Stimulated activated CD8-positive, alpha-beta memory T cell treated with anti-CD3 and anti-CD28 coated beads, Interleukin-4, amount 100 ng/mL, for 1 hour (primary cell): ENCODE data around the gene PRDM16.
"Not testable (repeated sequence)": the region's sequence is repeated elsewhere in the genome, so short reads cannot be mapped to it uniquely, and the experiment has no call there.

Source experiments
- DNase-seq, 2 donors: peaks; one replicate each; pipeline ENCODE4 v3.0.0-alpha.2; 2020; ENCODE audit warnings: low read depth in 2 of 2, low spot score in 1 of 2

PRDM16 gene

GRCh38 chr1:3238703-3239278 lies 169.8 kb downstream of the PRDM16 start:
- DNase-seq = no peak

DNA sequence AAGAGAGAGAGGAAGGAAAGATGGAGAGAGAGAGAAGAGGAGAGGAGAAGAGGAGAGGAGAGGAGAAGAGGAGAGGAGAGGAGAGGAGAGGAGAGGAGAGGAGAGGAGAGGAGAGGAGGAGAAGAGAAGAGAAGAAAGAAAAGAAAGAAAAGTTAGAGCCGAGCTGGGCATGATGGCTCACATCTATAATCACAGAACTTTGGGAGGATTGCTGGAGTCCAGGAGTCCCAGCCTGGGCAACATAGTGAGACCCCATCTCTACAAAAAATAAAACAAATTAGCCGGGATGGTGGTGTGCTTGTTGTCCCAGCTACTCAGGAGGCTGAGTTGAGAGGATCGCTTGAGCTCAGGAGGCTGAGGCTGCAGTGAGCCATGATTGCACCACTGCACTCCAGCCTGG lies 171.0 kb downstream of the PRDM16 start:
- not testable (repeated sequence) for DNase-seq

DNA sequence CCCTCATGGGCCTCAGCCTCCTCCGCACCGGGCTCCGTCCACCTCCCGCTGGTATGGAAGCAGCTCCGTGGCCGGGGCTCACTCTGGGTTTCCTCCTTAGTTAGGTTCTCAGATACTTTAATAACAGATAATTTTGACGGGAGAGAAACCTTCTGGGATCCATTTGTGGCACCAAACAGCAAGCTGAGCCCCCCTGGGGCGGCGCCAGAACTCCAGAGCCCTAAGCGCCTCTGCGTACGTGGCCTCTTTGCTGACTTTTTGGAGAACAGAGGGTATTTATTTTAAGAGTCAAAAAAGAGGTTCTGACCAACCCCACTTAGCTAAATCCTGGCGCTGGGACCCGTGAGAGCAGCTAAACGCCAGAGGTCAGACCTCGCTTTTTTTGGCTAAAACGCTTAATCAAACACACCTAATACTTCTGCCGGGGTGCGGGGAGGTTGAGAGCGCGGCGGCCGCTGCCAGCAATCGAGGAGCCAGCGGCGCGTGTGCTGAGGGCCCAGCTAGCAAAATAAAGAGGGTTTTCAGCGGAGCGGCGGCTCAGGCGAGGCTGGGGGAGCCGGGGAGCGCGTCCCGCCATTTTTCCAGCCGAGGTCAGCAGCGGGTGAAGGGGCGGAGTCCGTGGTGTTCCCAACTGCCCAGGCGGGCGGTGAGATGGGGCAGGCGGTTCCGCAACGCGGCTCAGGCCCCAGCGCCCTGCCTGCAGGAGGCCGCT lies 171.7 kb downstream of the PRDM16 start:
- no peak for DNase-seq

DNA sequence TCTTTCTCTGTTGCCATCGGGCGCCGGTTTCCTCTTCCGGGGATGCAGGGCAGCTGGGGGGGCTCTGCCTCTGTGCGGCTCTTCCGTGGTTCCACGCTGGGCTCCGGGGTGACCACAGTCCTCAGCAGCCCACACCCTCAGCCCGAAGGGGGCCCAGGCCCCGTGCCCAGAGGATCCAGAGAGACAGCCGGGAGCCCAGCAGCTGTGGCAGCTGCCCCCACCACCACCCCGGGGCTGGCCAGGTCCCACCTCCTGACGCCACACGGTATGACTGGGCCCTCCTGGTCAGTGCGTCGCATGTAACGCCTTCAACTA lies 172.2 kb downstream of the PRDM16 start:
- DNase-seq = no peak

GRCh38 chr1:3241673-3242407 lies 172.8 kb downstream of the PRDM16 start:
- DNase-seq = no peak

DNA sequence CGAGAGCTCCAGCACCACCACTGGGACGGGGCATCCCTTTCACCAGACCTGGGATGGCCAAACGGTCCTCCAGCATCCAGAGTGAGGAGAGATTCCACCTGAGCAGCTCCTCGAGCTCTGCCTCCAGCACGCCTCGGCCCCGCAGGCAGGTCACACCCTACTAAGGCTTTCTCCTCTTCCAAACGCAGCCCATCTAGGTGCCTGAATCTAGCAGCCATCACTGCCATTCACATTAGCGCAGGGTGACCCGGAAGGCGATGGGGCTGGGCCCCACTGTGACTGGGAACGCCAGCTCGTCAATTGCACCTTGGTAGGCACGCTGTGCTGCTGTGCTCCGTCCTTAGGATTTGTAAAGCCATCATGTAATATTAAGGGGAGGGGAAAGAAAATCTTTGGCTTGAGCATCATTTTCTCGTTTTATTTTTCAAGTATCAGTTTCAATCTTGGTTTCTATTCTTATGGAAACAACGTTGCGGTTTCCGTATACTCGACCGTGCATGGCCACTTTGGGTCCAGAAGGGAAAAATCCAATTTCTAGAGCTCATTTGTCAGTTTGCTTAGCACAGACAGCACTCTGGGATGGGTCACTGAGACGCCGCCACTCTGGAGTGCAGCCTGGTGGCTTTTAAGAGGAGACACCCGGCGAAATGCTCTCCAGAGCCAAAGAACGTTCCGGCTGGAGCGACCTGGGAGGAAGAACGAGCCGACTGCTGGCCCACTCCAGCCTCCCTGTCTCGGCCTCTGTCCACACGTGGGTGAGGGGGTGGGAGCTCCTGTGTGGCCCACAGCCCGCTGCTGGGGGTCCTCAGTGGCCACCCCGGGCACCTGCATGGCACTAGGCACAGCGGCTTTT lies 173.6 kb downstream of the PRDM16 start:
- DNase-seq = no peak

DNA sequence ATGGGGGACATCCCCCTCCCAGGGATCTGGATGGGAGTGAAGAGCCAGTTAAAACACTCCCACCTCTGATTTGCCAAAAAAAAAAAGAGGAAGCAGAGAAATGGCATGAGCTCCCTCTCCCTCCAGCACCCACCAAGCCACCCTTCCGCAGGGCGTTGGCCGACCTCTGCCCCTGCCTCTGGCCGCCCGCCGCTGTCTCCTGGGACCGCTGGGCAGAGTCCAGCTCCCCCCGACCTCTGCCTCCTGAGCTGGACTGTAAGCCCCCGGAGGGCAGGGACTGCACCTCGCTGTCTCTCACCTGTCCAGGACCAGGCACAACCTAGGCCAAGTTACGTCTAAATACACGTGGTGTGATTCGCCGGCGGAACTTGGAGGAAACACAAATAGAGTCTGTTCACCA lies 174.3 kb downstream of the PRDM16 start:
- DNase-seq = no peak

GRCh38 chr1:3244025-3244926 lies 175.3 kb downstream of the PRDM16 start:
- DNase-seq = no peak

DNA sequence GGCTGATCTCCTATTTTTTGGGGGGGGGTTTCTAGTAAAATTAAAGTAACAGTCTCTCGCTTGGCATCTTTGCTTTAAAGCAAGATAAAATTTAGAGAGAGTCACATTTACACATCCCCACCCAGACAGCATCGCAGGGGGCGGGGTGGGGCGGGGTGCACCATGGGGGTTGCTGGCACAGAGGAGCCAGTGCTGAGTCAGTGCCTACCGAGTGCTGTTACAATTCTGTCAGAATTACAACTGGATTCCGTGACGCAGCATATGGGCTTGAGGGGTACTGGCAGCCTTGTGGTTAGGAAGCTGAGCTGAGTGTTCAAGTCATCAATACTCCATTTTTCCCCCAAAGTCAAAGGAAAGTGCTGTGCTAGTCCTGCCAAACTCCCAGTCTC lies 175.9 kb downstream of the PRDM16 start:
- no peak for DNase-seq

DNA sequence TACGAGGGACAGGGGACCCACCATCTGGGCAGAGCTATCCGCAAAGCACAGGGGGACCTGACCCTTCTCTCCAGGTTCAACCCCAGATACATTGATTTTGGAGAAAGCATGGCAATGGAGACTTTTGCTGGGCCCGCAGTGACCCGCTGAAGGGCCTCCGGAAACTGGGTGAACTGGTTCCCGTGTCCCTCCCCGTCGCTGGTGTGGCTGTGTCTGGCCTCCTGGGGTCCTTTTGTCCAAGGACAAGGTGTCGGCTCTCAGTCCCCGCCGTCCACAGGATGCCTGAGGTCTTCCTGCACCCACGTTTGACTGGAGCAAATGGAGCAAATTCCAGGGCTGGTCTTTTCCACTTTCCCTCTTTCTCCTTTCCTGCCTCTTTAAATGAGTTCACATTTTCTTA lies 176.3 kb downstream of the PRDM16 start:
- DNase-seq = no peak

DNA sequence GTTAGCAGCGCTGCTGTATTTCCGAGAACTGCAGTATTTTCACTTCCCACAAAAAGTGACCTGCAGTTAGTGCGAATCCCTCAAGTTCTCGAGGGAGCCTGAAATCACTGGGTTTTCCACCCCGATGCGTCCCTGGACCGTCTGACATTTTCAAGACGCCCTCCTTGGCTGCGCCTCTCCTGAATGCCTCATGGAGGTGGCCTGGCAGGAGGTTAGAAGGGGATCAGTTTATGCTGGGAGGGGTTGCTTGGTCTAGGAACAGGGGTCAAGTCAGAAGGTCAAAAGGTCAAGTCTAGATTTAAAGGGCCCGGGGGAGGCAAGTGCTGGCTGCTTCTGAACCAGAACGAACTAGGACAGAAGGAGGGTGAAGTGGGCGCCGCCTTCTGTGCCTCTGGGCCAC lies 176.8 kb downstream of the PRDM16 start:
- DNase-seq = no peak

DNA sequence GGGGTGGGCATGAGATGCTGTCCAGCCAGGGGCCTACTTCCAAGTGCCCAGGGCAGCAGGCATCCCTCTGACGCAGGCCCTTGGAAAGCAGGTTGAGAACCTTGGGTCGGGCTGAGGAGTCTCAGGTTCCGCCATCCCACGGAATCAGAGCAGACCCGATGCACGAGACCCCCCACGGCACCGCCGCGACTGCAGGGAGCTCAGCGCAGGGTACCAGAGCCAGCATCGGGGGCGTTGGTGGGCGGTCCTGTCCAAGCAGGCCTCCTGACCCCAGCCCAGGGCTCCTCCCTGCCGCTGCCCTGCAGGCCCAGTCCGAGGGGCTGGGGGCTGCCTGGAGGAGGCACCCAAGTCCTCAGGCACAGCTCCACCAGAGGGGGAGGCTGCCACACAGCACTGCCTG lies 177.2 kb downstream of the PRDM16 start:
- DNase-seq = no peak

- DNase-seq = no peak
Observed at GRCh38 chr1:3247521-3248121, 178.6 kb downstream of the PRDM16 start.

DNA sequence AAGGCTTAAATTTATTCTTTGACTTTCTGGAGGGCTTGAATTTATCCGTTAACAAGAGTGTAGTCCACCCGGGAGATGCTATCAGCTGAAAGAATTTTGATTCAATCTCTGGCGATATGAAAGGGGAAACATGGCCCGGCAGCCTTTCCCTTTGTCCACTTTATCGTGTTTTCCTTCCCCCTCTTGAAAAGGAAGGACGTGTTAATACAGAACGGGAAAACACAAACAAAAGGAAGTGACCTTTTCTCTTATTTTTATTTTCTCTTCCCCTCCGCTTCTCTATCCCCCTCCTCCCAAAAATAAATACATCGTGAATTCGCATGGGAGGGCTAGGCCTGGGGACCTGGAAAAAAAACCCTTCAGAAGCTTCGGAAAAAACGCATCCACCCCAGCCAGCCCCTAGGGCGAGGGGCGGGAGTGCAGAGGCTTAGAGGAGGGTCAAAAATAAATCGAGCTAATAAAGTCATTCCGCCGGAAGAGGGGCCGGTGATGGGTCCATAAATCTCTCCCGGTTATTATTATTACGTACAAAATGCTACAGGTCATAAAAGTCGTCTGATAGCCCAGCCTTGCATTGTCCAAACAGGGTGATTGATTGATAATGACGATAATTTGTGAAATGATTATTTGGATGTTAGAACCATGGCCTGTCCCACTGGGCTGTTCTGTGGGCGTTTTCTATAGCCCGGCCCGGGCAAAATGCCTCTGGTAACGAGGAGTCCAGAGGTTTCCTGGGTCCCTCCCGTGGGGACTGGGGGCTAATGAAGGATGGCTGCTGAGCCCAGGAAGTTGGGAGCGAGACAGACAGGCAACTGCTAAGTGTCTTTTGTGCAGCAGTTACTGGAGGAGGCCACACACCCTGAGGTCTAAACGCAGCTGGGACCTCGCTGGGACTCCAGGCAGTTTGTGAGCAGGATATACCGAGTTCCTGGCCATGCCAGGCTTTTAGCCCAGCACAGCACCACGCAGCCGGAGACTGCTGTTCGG lies 179.4 kb downstream of the PRDM16 start:
- DNase-seq = no peak

GRCh38 chr1:3249231-3249630 lies 180.2 kb downstream of the PRDM16 start:
- DNase-seq = no peak

DNA sequence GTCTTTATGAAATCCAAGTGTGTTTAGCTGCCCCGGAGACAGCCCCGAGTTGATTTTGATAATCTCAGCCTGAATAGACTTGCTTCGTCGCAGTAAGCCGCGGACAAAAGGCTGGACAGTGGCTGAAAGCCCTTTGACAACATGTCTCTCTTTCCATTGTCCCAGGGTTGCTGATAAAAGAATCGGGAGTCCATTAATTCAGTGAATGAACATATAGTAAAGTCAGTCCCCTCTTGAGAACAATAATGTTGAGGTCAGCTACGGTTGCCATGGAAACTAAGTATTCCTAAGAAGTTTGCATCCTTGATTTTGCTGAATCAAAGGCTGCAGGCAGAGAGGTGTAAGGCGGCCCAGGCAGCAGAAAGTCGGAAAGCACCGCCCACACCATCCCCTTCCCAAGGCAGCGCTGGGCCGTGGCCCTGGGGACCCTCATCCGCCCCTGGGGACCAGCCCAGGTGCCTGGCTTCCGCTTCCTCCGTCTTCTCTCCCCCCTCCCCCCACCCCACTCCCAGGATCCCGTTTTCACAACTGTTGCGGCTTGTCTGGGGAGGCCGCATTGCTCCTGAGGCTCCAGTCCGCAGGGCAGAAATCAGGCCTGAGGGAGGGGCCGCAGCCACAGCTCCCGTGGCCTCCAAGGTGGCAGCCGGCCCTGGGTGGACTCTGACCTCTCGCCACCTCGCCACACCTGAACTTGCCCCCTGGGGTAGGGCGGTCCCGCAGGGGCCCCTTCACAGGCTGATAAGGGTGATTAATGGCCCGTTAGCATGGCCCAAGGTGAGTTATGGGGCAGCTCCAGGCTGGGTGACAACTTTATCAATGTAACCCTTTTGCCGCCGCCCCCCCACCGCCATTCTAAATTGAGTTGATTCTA lies 180.9 kb downstream of the PRDM16 start:
- no peak for DNase-seq

- no peak for DNase-seq
Observed at GRCh38 chr1:3250624-3251023, 181.6 kb downstream of the PRDM16 start.
